ENCODE results near the gene DIS3L2.

The DIS3L2 gene

DNA sequence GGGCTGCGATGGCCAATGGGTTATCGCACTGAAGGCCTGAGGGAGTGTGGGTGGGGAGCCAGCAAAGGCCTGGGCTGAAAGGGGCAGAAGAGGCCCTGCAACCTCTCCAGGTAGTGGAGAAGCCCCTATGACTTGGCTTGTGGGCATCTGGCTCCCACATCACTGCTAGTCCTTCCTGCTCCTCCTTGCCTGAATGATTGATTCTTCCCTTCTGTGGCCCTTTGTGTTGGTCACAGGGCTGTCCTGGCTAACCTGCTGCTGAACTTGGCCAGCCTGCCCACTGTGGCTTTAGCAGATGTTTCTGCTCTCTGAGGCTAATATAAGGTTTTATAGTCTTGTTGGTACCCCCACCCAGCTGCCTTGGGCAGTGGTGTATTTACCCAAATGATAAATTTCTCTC, 280.8 kb downstream of the DIS3L2 start:
- no peak for ATAC-seq (ENCODE audit: low read depth)
- H3K36me3 ChIP-seq (ENCODE audit: low read depth) = no peaks in the 10 kb centered on the region
- H3K9me3 ChIP-seq (ENCODE audit: severe bottlenecking) = no peaks in the 10 kb centered on the region
- H3K27me3 ChIP-seq (ENCODE audit: insufficient read depth, poor library complexity, severe bottlenecking) = no peaks in the 10 kb centered on the region
- no peak overlapping the region for H3K4me3 ChIP-seq (ENCODE audit: severe bottlenecking)
- H3K4me1 ChIP-seq (ENCODE audit: insufficient read depth, poor library complexity, severe bottlenecking) = peaks cover 13% of the 10 kb centered on the region
- no peak for DNase-seq (ENCODE audit: low spot score)
- H3K27ac ChIP-seq (ENCODE audit: poor library complexity, severe bottlenecking) = no peak overlapping the region
- TF ChIP-seq, protein P1, sequence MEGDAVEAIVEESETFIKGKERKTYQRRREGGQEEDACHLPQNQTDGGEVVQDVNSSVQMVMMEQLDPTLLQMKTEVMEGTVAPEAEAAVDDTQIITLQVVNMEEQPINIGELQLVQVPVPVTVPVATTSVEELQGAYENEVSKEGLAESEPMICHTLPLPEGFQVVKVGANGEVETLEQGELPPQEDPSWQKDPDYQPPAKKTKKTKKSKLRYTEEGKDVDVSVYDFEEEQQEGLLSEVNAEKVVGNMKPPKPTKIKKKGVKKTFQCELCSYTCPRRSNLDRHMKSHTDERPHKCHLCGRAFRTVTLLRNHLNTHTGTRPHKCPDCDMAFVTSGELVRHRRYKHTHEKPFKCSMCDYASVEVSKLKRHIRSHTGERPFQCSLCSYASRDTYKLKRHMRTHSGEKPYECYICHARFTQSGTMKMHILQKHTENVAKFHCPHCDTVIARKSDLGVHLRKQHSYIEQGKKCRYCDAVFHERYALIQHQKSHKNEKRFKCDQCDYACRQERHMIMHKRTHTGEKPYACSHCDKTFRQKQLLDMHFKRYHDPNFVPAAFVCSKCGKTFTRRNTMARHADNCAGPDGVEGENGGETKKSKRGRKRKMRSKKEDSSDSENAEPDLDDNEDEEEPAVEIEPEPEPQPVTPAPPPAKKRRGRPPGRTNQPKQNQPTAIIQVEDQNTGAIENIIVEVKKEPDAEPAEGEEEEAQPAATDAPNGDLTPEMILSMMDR (IDR thresholded peaks at IDR 0.05; ENCODE audit: poor library complexity, severe bottlenecking) = no peak

DNA sequence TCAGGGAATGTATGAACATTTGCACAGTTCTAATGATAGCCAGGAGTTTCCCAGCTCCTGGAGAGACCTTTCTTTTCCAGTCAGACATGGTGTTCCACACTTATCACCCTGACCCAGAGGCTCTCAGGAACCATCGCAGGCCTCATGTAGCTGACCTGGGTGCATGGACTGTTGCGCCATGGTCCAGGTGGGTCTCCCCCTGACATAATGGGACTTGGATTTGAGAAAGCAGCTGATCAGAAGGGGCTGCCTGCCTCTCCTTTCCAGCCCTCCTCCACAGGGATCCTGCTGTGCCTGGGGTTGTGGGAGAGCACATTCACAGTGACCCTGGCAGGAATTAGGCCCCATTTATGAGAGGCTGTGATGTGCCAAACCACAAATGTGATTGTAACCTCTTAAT, 283.6 kb downstream of the DIS3L2 start:
- Histone ChIP-seq H3K27ac (ENCODE audit: poor library complexity, severe bottlenecking) (no peak overlapping the region), H3K36me3 (ENCODE audit: low read depth) (no peaks in the 10 kb centered on the region), H3K27me3 (ENCODE audit: insufficient read depth, poor library complexity, severe bottlenecking) (no peaks in the 10 kb centered on the region), H3K9me3 (ENCODE audit: severe bottlenecking) (no peaks in the 10 kb centered on the region), H3K4me1 (ENCODE audit: insufficient read depth, poor library complexity, severe bottlenecking) (peaks cover 5% of the 10 kb centered on the region), H3K4me3 (ENCODE audit: severe bottlenecking) (no peak overlapping the region)
- no peak for ATAC-seq (ENCODE audit: low read depth)
- DNase-seq (ENCODE audit: low spot score) = no peak
- TF ChIP-seq, protein P1 (IDR thresholded peaks at IDR 0.05; ENCODE audit: poor library complexity, severe bottlenecking) = no peak

DNA sequence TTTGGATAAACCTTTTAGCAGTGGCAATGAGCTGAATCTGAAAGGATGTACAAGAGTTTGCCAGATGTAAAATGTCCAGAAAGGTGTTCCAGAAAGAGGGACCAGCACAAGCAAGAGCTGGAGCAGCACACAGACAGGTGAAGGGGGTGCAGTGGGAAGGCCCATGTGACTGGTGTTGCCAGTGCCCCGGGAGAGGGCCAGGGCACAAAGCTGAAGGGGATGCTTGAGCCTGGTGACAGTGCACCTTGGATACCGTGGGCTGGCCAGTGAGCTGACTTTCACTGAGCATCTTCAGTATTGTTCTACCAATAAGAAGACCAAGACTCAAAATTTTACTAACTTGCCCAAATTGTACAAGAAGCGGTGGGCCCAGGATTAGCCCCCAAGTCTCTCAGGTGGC, 284.7 kb downstream of the DIS3L2 start:
- Histone ChIP-seq H3K36me3 (ENCODE audit: low read depth) (no peaks in the 10 kb centered on the region), H3K27me3 (ENCODE audit: insufficient read depth, poor library complexity, severe bottlenecking) (no peaks in the 10 kb centered on the region), H3K27ac (ENCODE audit: poor library complexity, severe bottlenecking) (no peak overlapping the region), H3K9me3 (ENCODE audit: severe bottlenecking) (no peaks in the 10 kb centered on the region), H3K4me1 (ENCODE audit: insufficient read depth, poor library complexity, severe bottlenecking) (no peaks in the 10 kb centered on the region), H3K4me3 (ENCODE audit: severe bottlenecking) (no peak overlapping the region)
- DNase-seq (ENCODE audit: low spot score) (no peak), ATAC-seq (ENCODE audit: low read depth) (no peak)
- TF ChIP-seq, protein P1 (IDR thresholded peaks at IDR 0.05; ENCODE audit: poor library complexity, severe bottlenecking) = no peak

DNA sequence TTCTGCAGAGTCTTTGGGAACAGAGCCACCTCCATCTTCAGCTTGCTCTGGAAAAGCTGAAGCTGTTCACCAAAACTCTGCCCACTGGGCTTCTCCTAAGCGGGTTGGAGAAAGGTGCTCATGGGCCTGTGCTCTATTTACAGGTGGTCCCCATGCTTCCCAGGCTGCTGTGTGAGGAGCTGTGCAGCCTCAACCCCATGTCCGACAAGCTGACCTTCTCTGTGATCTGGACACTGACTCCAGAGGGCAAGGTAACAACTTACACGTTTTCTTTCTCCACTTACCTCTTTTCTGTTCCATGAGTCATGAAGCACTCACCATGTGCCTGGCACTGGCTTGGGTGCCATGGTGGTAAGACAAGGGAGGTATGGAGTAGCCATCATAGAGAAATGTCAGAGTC, 287.6 kb downstream of the DIS3L2 start:
- DNase-seq (ENCODE audit: low spot score) (no peak), ATAC-seq (ENCODE audit: low read depth) (no peak)
- Histone ChIP-seq H3K4me1 (ENCODE audit: insufficient read depth, poor library complexity, severe bottlenecking) (no peaks in the 10 kb centered on the region), H3K27me3 (ENCODE audit: insufficient read depth, poor library complexity, severe bottlenecking) (no peaks in the 10 kb centered on the region), H3K27ac (ENCODE audit: poor library complexity, severe bottlenecking) (no peak overlapping the region), H3K36me3 (ENCODE audit: low read depth) (no peaks in the 10 kb centered on the region), H3K4me3 (ENCODE audit: severe bottlenecking) (no peak overlapping the region), H3K9me3 (ENCODE audit: severe bottlenecking) (no peaks in the 10 kb centered on the region)
- TF ChIP-seq, protein P1 (IDR thresholded peaks at IDR 0.05; ENCODE audit: poor library complexity, severe bottlenecking) = no peak

DNA sequence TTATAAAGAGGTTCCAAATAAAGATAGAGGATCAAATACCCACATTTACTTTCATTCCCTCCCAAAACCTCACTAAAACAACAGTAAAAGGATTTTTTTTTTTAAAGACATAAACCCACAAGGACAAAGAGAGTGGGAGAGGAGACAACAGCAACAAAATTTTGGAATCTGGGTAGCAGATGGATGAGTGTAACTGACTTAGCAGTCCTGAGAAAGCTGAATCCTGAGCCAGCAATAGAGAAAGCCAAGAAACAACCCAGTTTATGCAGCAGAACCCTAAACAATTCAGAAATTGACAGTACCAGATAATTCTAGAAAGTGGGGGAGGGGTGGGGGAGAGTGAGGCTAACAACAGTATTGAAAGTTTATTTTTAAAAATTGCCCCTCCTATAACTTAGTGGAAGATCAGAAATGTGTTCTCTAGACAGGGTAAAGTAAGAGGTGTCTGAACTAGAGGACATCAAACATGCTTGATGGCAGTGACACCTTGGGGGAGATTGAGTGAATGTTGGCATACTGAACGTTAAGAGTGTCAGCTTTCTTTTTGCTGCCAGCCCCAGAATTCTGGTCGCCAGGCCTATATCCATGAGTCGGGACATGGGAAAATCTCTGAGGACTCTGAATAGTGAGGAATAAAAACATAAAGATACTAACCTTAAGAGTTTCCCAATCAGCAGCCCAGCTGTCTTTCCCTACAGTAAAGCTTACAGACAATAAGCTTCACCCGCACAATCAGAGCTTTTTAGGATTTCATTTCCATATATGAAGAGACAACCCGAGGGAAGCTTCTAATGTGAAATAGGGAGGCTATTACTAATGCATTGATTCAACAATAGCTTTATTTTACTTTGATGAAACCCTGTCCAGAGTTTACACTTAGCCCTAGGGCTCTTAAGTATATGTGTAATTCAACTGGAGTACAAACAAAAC, 289.0 kb downstream of the DIS3L2 start:
- TF ChIP-seq, protein P1 (IDR thresholded peaks at IDR 0.05; ENCODE audit: poor library complexity, severe bottlenecking) = no peak
- H3K9me3 ChIP-seq (ENCODE audit: severe bottlenecking) = no peaks in the 10 kb centered on the region
- no peak overlapping the region for H3K4me3 ChIP-seq (ENCODE audit: severe bottlenecking)
- ATAC-seq (ENCODE audit: low read depth) (no peak), DNase-seq (ENCODE audit: low spot score) (no peak)
- no peak overlapping the region for H3K27ac ChIP-seq (ENCODE audit: poor library complexity, severe bottlenecking)
- H3K36me3 ChIP-seq (ENCODE audit: low read depth) = no peaks in the 10 kb centered on the region
- H3K4me1 ChIP-seq (ENCODE audit: insufficient read depth, poor library complexity, severe bottlenecking) = no peaks in the 10 kb centered on the region
- H3K27me3 ChIP-seq (ENCODE audit: insufficient read depth, poor library complexity, severe bottlenecking) = no peaks in the 10 kb centered on the region
